ENCODE results near the gene TSPAN9. TPM values are rescaled to one million over a fixed set of nuclear protein-coding genes. Genes with fewer than 3 reads are reported as not detected.

The TSPAN9 gene
- total and polyA plus RNA-seq, 10 of the 15 experiments (the other 5 are each of a cell fraction or from before 2014, with no cell fraction given): 0.03 to 1.0 (median 0.12) TPM; not detected in 5

- no peak for TF ChIP-seq CUX1 (IDR thresholded peaks at IDR 0.05; ENCODE audit: insufficient replicate concordance, low read depth, low read length)
- no peak for TF ChIP-seq SUZ12 (IDR thresholded peaks at IDR 0.05; ENCODE audit: unreplicated experiment)
Measured at GRCh38 chr12:3250576-3250975, 173.4 kb downstream of the TSPAN9 start (continued).

GRCh38 chr12:3251067-3251466, 173.9 kb downstream of the TSPAN9 start:
- ChIA-PET CTCF (no interaction called here), RAD21 (ENCODE audit: unreplicated experiment) (no interaction called here), SMC1A (ENCODE audit: uncharacterized antibody, unreplicated experiment) (no interaction called here), POLR2A (no interaction called here)
- Histone ChIP-seq H3K9ac (ENCODE audit: control insufficient read depth, insufficient read depth, low read length) (no peak overlapping the region), H2AFZ (ENCODE audit: control insufficient read depth, low read depth, low read length) (no peak overlapping the region), H3K27me3 (replicated peaks in 1 of 2; ENCODE audit: control insufficient read depth in 2 of 2, insufficient read depth in 2 of 2, low read length in 1 of 2) (no peaks in the 10 kb centered on the region; a peak in 3 of 4 replicates), H3K36me3 (ENCODE audit: control insufficient read depth in 2 of 2, insufficient read depth in 2 of 2, low read length in 1 of 2) (no peaks in the 10 kb centered on the region), H3K27ac (ENCODE audit: control insufficient read depth, insufficient read depth) (no peak overlapping the region), H3K4me2 (ENCODE audit: control insufficient read depth, insufficient read depth) (no peak overlapping the region), H3K79me2 (ENCODE audit: control insufficient read depth, insufficient read depth, low read length) (no peaks in the 10 kb centered on the region), H3K4me3 (no peak overlapping the region), H3K9me3 (replicated peaks; ENCODE audit: control insufficient read depth, insufficient read depth, low read length) (no peaks in the 10 kb centered on the region), H3K4me1 (ENCODE audit: control insufficient read depth, insufficient read depth, low read length) (peaks cover 8% of the 10 kb centered on the region), H4K20me1 (ENCODE audit: control insufficient read depth, insufficient read depth) (no peaks in the 10 kb centered on the region)
- no peak for ATAC-seq
- WGBS (ENCODE audit: insufficient coverage, insufficient replicate concordance, low lambda C conversion rate, missing lambda C conversion rate): 0% methylated on average over 5 of the region's 5 CpGs
- no peak for FAIRE-seq
- DNase-seq (ENCODE audit: low read depth, low spot score): no peak
- in situ Hi-C loops (cut with MboI) (no loop called here), intact Hi-C loops (cut with micrococcal nuclease; ENCODE audit: unreplicated experiment) (no loop called here)
- no TSS peak for BruUV-seq (replicated peaks)
- TF ChIP-seq IRF5 (IDR thresholded peaks at IDR 0.05; ENCODE audit: borderline replicate concordance) (no peak), RAD21 (IDR thresholded peaks at IDR 0.05; ENCODE audit: insufficient read depth, low read depth, low read length) (no peak), WRNIP1 (IDR thresholded peaks at IDR 0.05; ENCODE audit: borderline replicate concordance, low read depth, low read length) (no peak), GATAD2B (conservative IDR thresholded peaks at IDR 0.05; ENCODE audit: low read depth) (no peak), NR2C1 (IDR thresholded peaks at IDR 0.05) (no peak), POLR2AphosphoS2 (IDR thresholded peaks at IDR 0.05; ENCODE audit: low read depth, low read length) (no peak)
